Jurkat, Clone E6-1 (cell line): ENCODE measurements around the gene CADM1.

Experiments used
- DNase-seq: peaks from one replicate; pipeline ENCODE4 v3.0.0-alpha.2; 2011; ENCODE audit warnings: low read depth, low spot score
- H3K4me3 ChIP-seq: 2 replicates; pipeline ENCODE4 v1.5.1; 2011; ENCODE audit warnings: mild to moderate bottlenecking, low read length, control low read depth, moderate library complexity

CADM1 gene

GRCh38 chr11:115421352-115421991 lies 82.7 kb downstream of the CADM1 start:
- DNase-seq = no peak

DNA sequence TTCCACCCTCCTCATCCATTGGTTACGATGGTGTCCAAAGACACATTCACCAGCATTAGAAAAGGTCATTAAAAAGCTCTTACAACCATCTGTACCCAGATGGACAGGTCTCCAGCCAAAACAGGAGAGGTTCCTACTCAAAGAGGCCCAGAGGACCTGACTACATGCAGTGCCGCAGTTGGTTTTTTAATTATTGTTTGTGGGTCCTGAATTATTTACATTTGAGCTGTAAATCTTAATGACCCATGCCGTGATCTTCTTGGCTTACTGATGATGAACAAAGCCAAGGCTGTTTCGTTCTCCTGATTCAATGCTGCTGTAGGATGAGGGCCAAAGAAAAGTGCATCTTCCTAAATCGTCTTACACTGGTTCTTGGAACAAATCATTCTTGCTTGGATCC lies 83.7 kb downstream of the CADM1 start:
- no peak for DNase-seq

More at GRCh38 chr11:115421352-115421991, 82.7 kb downstream of the CADM1 start:
- no peak overlapping the region for H3K4me3 ChIP-seq

GRCh38 chr11:115418626-115419025 lies 85.6 kb downstream of the CADM1 start:
- H3K4me3 ChIP-seq = no peak overlapping the region
- DNase-seq = no peak

More for the DNA sequence above, 83.7 kb downstream of the CADM1 start:
- H3K4me3 ChIP-seq = no peak overlapping the region

GRCh38 chr11:115418081-115418480 lies 86.1 kb downstream of the CADM1 start:
- no peak for DNase-seq
- H3K4me3 ChIP-seq = no peak overlapping the region

- no peak for DNase-seq
Observed at GRCh38 chr11:115411120-115411519, 93.1 kb downstream of the CADM1 start.

GRCh38 chr11:115409691-115410220 lies 94.5 kb downstream of the CADM1 start:
- H3K4me3 ChIP-seq = no peak overlapping the region
- DNase-seq = no peak

More at GRCh38 chr11:115411120-115411519, 93.1 kb downstream of the CADM1 start:
- no peak overlapping the region for H3K4me3 ChIP-seq

DNA sequence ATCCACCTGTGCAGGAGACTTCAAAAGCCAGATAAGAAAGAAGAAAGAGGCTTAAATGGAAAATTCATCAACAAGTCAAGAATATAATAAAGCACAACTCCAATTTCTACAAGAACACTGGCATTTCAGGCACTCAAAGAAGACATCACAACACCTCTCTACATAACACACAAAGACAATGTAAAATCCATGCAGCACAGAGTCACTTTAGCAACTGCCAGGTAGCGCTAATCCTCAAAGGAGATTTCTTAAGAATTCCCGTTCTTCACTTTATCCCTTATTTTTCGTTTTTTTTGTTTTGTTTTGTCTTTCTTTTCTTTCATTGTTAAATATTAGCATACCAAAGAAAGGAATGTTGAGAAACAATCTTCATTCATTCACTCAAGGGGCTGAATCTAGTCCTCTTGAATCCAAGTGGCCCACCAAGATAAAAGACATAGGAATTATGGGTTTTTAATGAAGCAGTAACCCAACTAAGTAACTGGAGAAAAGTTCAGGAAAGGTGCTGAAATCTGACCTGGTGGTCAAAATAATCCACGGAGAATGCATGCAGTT lies 95.0 kb downstream of the CADM1 start:
- no peak overlapping the region for H3K4me3 ChIP-seq
- no peak for DNase-seq

DNA sequence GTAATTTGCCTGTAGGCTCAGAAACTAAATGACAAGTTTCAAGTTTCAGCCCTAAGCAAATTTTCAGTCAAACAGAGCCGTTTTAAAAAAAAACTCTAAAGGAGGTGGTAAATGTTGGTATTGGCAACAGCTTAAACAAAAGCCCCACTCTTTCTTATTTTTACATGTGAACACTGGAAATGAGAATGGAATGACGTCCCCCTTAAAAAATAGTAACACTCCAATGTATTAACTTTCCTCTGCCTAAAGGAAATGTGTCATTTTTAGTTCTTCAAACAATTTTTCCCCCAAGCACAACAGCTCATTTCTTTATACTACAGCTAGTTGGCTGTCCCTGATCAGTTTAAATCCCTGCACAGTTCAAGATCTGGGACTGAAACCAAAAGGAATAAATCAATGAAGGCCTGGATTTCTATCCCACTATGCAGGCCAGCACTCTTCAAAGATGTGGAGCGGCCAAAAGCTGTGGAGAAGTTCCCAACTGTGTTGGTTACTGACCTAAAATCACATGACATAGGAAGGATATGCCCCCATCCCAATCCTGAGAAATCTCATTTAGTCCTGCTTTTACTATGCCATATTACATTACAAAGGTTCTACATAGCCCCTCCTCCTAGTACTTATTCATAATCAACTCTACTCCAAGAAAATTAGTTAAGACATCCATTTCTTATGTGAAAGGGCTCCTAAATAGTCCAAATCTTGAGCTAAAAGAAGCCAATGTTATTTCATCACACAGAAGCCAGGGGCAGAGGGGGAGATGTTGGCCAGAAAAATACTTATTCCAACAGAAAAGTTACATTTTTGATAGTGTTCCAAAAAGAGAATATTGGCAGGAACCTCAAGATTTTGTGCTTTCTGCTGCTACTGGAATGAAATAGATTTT lies 95.9 kb downstream of the CADM1 start:
- no peak overlapping the region for H3K4me3 ChIP-seq
- no peak for DNase-seq

GRCh38 chr11:115407496-115407895 lies 96.7 kb downstream of the CADM1 start:
- H3K4me3 ChIP-seq = no peak overlapping the region

DNA sequence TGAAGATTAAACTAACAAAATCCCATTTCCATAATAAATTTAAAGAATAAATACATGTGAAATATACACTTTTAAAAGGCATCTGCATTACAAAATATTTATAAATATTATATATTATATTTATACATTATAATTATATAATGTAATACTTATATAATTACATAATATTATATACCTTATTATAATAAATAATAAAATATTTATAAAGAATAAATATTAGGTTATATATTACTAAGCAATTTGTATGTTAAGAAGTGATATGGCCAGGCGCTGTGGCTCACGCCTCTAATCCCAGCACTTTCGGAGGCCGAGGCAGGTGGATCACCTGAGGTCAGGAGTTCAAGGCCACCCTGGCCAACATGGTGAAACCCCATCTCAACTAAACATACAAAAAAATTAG lies 97.8 kb downstream of the CADM1 start:
- no peak overlapping the region for H3K4me3 ChIP-seq

More at GRCh38 chr11:115407496-115407895, 96.7 kb downstream of the CADM1 start:
- DNase-seq = no peak

GRCh38 chr11:115398333-115399080 lies 105.7 kb downstream of the CADM1 start:
- DNase-seq = no peak
- no peak overlapping the region for H3K4me3 ChIP-seq

More for the DNA sequence above, 97.8 kb downstream of the CADM1 start:
- no peak for DNase-seq

GRCh38 chr11:115396533-115396932 lies 107.7 kb downstream of the CADM1 start:
- no peak for DNase-seq
- no peak overlapping the region for H3K4me3 ChIP-seq

DNA sequence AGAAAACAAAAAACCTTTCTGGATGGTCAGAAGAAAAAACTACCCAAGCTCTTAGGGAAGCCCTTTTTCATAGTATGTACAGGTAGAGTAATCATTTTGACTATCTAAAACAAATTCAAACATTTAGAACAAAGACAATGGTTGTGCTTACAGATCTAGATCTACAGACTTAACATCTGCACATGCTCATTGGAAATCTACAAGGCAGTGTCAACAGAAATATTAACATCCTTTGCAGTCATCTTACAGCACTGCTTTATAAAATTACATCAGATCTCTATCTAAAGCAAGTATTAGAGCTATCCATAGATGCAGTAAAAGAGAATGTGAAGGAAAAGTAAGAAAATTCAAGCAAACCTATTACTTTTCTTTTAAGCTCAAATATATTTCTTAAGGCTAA lies 110.3 kb downstream of the CADM1 start:
- H3K4me3 ChIP-seq = no peak overlapping the region
- no peak for DNase-seq

DNA sequence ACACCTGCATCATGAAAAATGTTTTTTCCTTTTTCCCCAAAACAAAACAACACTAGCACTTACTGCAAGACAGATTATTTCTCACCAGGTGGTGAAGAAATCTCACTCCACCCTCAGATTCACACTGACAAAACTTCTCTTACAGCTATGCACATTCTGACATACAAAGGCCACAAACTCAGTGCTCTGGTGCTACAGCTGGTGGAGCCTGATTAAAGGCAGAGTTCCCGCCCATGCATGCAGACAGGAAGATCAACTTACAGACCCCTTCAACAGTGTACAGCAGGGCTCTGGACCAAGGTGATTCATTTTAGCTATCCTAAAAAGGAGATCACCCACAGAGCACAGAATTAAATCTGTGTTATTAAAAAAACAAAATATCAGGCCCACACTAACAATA lies 112.6 kb downstream of the CADM1 start:
- DNase-seq = no peak
- H3K4me3 ChIP-seq = no peak overlapping the region

DNA sequence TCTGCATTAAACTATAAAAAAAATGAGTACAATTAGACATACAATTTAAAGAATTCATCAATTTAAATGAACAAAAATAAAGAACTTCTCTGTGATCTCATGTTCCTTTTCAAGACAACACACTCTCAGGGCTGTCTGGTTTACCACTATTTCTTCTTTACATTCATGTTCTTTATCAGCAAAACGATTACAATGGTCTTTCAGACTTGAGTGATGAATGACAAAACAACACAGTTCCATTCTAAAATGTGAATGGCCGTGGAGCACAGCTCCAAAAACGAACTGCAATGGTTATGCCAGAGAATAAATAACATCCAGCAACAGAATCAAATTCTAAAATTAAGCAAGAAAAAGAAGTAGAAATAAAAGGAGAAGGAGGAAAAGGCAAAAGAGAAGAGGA lies 113.1 kb downstream of the CADM1 start:
- DNase-seq = no peak
- no peak overlapping the region for H3K4me3 ChIP-seq

- DNase-seq = no peak
- H3K4me3 ChIP-seq = no peak overlapping the region
Observed at GRCh38 chr11:115390441-115390840, 113.8 kb downstream of the CADM1 start.

GRCh38 chr11:115389790-115390189 lies 114.4 kb downstream of the CADM1 start:
- DNase-seq = no peak
- H3K4me3 ChIP-seq = no peak overlapping the region

DNA sequence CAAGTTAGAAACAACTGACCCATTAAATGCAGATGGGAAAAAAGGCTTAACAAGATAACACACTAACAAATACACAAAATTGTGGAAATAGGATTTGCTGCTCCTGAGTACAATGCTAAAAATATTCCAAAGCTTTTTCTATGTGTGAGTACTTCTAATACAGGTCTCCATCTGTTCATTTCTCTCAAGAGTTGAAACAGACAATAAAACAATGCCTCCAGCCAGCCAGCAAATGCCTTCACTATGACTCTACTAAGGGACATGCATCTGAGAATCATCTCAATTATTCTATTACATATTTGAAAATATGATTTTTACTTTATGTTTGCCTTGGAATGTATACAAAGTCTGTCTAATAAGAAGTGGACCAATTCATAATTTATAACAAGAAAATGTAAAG lies 119.0 kb downstream of the CADM1 start:
- no peak for DNase-seq
- no peak overlapping the region for H3K4me3 ChIP-seq

DNA sequence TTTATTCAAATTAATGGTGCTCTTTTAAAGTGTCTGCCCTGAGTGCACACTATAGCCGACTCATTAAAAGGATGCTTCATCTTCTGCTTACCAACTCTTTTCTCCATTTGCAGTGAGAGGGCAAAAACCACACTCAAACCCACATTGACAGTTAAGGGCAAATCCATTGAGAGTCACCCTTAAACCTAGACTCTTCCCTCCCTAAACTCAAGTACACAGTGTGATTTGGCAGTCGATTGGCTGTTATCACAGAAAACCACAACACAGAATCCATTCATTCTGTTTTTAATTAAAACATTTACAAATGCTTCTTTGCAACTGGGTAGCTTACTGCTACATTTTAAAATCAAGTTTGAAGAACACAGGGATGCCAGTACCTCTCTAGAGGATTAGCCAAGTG lies 120.0 kb downstream of the CADM1 start:
- DNase-seq = peak; percentile 37

More for the DNA sequence above, 120.0 kb downstream of the CADM1 start:
- H3K4me3 ChIP-seq = no peak overlapping the region
